ENCODE data around the gene USP25.

DNA sequence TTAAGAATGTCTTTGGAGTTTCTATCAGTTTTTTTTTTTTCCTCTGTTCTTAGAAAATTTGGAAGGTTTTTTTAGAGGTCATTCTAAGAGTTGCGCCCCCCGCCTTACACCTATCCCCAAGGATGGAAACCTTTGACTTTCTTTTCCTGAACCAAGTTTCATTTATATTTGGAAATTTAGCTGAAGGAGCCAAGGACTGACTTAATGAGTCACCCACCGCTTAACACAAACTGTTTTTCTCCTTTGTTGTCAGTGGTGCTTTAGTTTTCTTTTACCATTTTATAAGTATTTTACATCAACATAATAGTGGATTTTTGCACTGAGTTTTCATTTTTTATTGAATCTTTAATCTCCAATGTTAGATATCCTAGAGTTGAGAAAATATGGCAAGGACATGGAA is 25.3 kb downstream of the USP25 start:
- TF ChIP-seq, protein P1, sequence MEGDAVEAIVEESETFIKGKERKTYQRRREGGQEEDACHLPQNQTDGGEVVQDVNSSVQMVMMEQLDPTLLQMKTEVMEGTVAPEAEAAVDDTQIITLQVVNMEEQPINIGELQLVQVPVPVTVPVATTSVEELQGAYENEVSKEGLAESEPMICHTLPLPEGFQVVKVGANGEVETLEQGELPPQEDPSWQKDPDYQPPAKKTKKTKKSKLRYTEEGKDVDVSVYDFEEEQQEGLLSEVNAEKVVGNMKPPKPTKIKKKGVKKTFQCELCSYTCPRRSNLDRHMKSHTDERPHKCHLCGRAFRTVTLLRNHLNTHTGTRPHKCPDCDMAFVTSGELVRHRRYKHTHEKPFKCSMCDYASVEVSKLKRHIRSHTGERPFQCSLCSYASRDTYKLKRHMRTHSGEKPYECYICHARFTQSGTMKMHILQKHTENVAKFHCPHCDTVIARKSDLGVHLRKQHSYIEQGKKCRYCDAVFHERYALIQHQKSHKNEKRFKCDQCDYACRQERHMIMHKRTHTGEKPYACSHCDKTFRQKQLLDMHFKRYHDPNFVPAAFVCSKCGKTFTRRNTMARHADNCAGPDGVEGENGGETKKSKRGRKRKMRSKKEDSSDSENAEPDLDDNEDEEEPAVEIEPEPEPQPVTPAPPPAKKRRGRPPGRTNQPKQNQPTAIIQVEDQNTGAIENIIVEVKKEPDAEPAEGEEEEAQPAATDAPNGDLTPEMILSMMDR (IDR thresholded peaks at IDR 0.05) = no peak
- TF ChIP-seq POLR2A (IDR thresholded peaks at IDR 0.05) (no peak), EP300 (IDR thresholded peaks at IDR 0.05; ENCODE audit: low read depth) (no peak), POLR2AphosphoS5 (IDR thresholded peaks at IDR 0.05) (no peak)
